ENCODE results near the gene OR2T34. TPM values are rescaled to one million over a fixed set of nuclear protein-coding genes. Genes with fewer than 3 reads are reported as not detected.
"Not testable (repeated sequence)": the region's sequence is repeated elsewhere in the genome, so short reads cannot be mapped to it uniquely, and the experiment has no call there.

Gene OR2T34
- total and polyA plus RNA-seq, 2 experiments from 2014 or later: not detected

GRCh38 chr1:248562672-248563071 lies 11.9 kb downstream of the OR2T34 start, which contains the start of gene OR2T29:
TSS of gene OR2T29 (minus strand) at chr1:248562772. CDS start at chr1:248559491, 3,281 bp downstream.
- H3K4me3 ChIP-seq; H3K36me3 ChIP-seq (ENCODE audit: low read depth); H3K27ac ChIP-seq; H3K4me2 ChIP-seq (ENCODE audit: unreplicated experiment); H3K4me1 ChIP-seq (ENCODE audit: insufficient read depth); DNase-seq; in situ Hi-C loops (cut with MboI); H3K79me2 ChIP-seq (ENCODE audit: insufficient read depth); H3K9me3 ChIP-seq (ENCODE audit: low read depth); H2AFZ ChIP-seq; H3K9ac ChIP-seq; H3F3A ChIP-seq (ENCODE audit: insufficient read depth); H3K27me3 ChIP-seq (replicated peaks; ENCODE audit: insufficient read depth); H4K20me1 ChIP-seq (ENCODE audit: insufficient read depth); H3K9me2 ChIP-seq (ENCODE audit: insufficient read depth): not testable (repeated sequence)
- 34 to 39% methylated on average over 3 of the region's 3 CpGs for WGBS, 2 experiments (ENCODE audit: low coverage in 1 of 2, low lambda C conversion rate in 2 of 2, missing lambda C conversion rate in 2 of 2)

GRCh38 chr1:248551027-248551426 lies 23.5 kb downstream of the OR2T34 start:
- in situ Hi-C loops (cut with MboI); H3K36me3 ChIP-seq (ENCODE audit: low read depth): not testable (repeated sequence)
- WGBS, 2 experiments (ENCODE audit: low coverage in 1 of 2, low lambda C conversion rate in 2 of 2, missing lambda C conversion rate in 2 of 2): no CpG with 5 or more reads among the region's 6 CpGs

GRCh38 chr1:248547383-248547782 lies 27.2 kb downstream of the OR2T34 start:
- H3K4me1 ChIP-seq (ENCODE audit: insufficient read depth); H3K79me2 ChIP-seq (ENCODE audit: insufficient read depth); H3K27ac ChIP-seq; H3F3A ChIP-seq (ENCODE audit: insufficient read depth); DNase-seq; H3K27me3 ChIP-seq (replicated peaks; ENCODE audit: insufficient read depth); H3K9me3 ChIP-seq (ENCODE audit: low read depth); H3K36me3 ChIP-seq (ENCODE audit: low read depth); H4K20me1 ChIP-seq (ENCODE audit: insufficient read depth); H2AFZ ChIP-seq; H3K4me3 ChIP-seq; H3K4me2 ChIP-seq (ENCODE audit: unreplicated experiment); in situ Hi-C loops (cut with MboI); H3K9me2 ChIP-seq (ENCODE audit: insufficient read depth); H3K9ac ChIP-seq: not testable (repeated sequence)
- no CpG with 5 or more reads among the region's 2 CpGs for WGBS, 2 experiments (ENCODE audit: low coverage in 1 of 2, low lambda C conversion rate in 2 of 2, missing lambda C conversion rate in 2 of 2)

More at GRCh38 chr1:248551027-248551426, 23.5 kb downstream of the OR2T34 start:
- H2AFZ ChIP-seq; DNase-seq; H3K9me3 ChIP-seq (ENCODE audit: low read depth); H3K4me1 ChIP-seq (ENCODE audit: insufficient read depth); H3K27me3 ChIP-seq (replicated peaks; ENCODE audit: insufficient read depth); H3F3A ChIP-seq (ENCODE audit: insufficient read depth); H3K4me3 ChIP-seq; H3K9me2 ChIP-seq (ENCODE audit: insufficient read depth); H3K27ac ChIP-seq; H3K9ac ChIP-seq; H3K79me2 ChIP-seq (ENCODE audit: insufficient read depth); H4K20me1 ChIP-seq (ENCODE audit: insufficient read depth); H3K4me2 ChIP-seq (ENCODE audit: unreplicated experiment): not testable (repeated sequence)

GRCh38 chr1:248537449-248537848 lies 37.1 kb downstream of the OR2T34 start:
- H2AFZ ChIP-seq; DNase-seq; H3K27me3 ChIP-seq (replicated peaks; ENCODE audit: insufficient read depth); H4K20me1 ChIP-seq (ENCODE audit: insufficient read depth); H3K4me3 ChIP-seq; H3K9ac ChIP-seq; H3K27ac ChIP-seq; H3K4me2 ChIP-seq (ENCODE audit: unreplicated experiment); H3K36me3 ChIP-seq (ENCODE audit: low read depth); H3K4me1 ChIP-seq (ENCODE audit: insufficient read depth); H3K79me2 ChIP-seq (ENCODE audit: insufficient read depth); in situ Hi-C loops (cut with MboI); H3K9me2 ChIP-seq (ENCODE audit: insufficient read depth); H3K9me3 ChIP-seq (ENCODE audit: low read depth); H3F3A ChIP-seq (ENCODE audit: insufficient read depth): not testable (repeated sequence)

Small RNA genes lying within 50 kb of the gene (small RNA-seq; reads per million reads assigned to genes)
- not detected for gene RF00019 (ENCODE audit: low read depth, low replicate concordance)

Other genes starting within 250 kb of the OR2T34 start
- gene OR14C36, start 226.0 kb downstream of the OR2T34 start, total RNA-seq (2014; rRNA removed; shearing (Covaris generic)): not detected in 2 replicates
- gene OR14C36, start 226.0 kb downstream of the OR2T34 start, polyA plus RNA-seq (2016; fragmentation: Nextera tagmentation; extraction: Ambion mirVana): not detected in 2 replicates
- gene OR2T4, start 213.1 kb downstream of the OR2T34 start, total RNA-seq (2014; rRNA removed; shearing (Covaris generic)): not detected in 2 replicates
- gene OR2T4, start 213.1 kb downstream of the OR2T34 start, polyA plus RNA-seq (2016; fragmentation: Nextera tagmentation; extraction: Ambion mirVana): not detected in 2 replicates
- not detected in 2 replicates for gene OR2T6, start 199.0 kb downstream of the OR2T34 start, total RNA-seq (2014; rRNA removed; shearing (Covaris generic))
- not detected in 2 replicates for gene OR2T6, start 199.0 kb downstream of the OR2T34 start, polyA plus RNA-seq (2016; fragmentation: Nextera tagmentation; extraction: Ambion mirVana)
- not detected in 2 replicates for gene OR2T1, start 171.7 kb downstream of the OR2T34 start, total RNA-seq (2014; rRNA removed; shearing (Covaris generic))
- gene OR2T1, start 171.7 kb downstream of the OR2T34 start, polyA plus RNA-seq (2016; fragmentation: Nextera tagmentation; extraction: Ambion mirVana): not detected in 2 replicates
- not detected in 2 replicates for gene OR2T2, start 129.1 kb downstream of the OR2T34 start, total RNA-seq (2014; rRNA removed; shearing (Covaris generic))
- not detected in 2 replicates for gene OR2T2, start 129.1 kb downstream of the OR2T34 start, polyA plus RNA-seq (2016; fragmentation: Nextera tagmentation; extraction: Ambion mirVana)
- gene OR2T3, start 101.4 kb downstream of the OR2T34 start, total RNA-seq (2014; rRNA removed; shearing (Covaris generic)): not detected in 2 replicates
- not detected in 2 replicates for gene OR2T3, start 101.4 kb downstream of the OR2T34 start, polyA plus RNA-seq (2016; fragmentation: Nextera tagmentation; extraction: Ambion mirVana)
- not detected in 2 replicates for gene OR2T5, start 86.2 kb downstream of the OR2T34 start, total RNA-seq (2014; rRNA removed; shearing (Covaris generic))
- gene OR2T5, start 86.2 kb downstream of the OR2T34 start, polyA plus RNA-seq (2016; fragmentation: Nextera tagmentation; extraction: Ambion mirVana): not detected in 2 replicates
- not detected in 2 replicates for gene OR2G6, start 66.7 kb downstream of the OR2T34 start, total RNA-seq (2014; rRNA removed; shearing (Covaris generic))
- not detected in 2 replicates for gene OR2G6, start 66.7 kb downstream of the OR2T34 start, polyA plus RNA-seq (2016; fragmentation: Nextera tagmentation; extraction: Ambion mirVana)
- gene OR2T29, start 12.0 kb downstream of the OR2T34 start, total RNA-seq (2014; rRNA removed; shearing (Covaris generic)): not detected in 2 replicates
- not detected in 2 replicates for gene OR2T29, start 12.0 kb downstream of the OR2T34 start, polyA plus RNA-seq (2016; fragmentation: Nextera tagmentation; extraction: Ambion mirVana)
- not detected in 2 replicates for gene OR2T10, start 22.9 kb upstream of the OR2T34 start, total RNA-seq (2014; rRNA removed; shearing (Covaris generic))
- not detected in 2 replicates for gene OR2T10, start 22.9 kb upstream of the OR2T34 start, polyA plus RNA-seq (2016; fragmentation: Nextera tagmentation; extraction: Ambion mirVana)
- gene OR2T11, start 60.3 kb upstream of the OR2T34 start, total RNA-seq (2014; rRNA removed; shearing (Covaris generic)): not detected in 2 replicates
- not detected in 2 replicates for gene OR2T11, start 60.3 kb upstream of the OR2T34 start, polyA plus RNA-seq (2016; fragmentation: Nextera tagmentation; extraction: Ambion mirVana)
- gene OR2T35, start 70.5 kb upstream of the OR2T34 start, total RNA-seq (2014; rRNA removed; shearing (Covaris generic)): not detected in 2 replicates
- not detected in 2 replicates for gene OR2T35, start 70.5 kb upstream of the OR2T34 start, polyA plus RNA-seq (2016; fragmentation: Nextera tagmentation; extraction: Ambion mirVana)
- not detected in 2 replicates for gene OR2T27, start 80.8 kb upstream of the OR2T34 start, total RNA-seq (2014; rRNA removed; shearing (Covaris generic))
- not detected in 2 replicates for gene OR2T27, start 80.8 kb upstream of the OR2T34 start, polyA plus RNA-seq (2016; fragmentation: Nextera tagmentation; extraction: Ambion mirVana)
- not detected in 2 replicates for gene OR14I1, start 128.0 kb upstream of the OR2T34 start, total RNA-seq (2014; rRNA removed; shearing (Covaris generic))
- gene OR14I1, start 128.0 kb upstream of the OR2T34 start, polyA plus RNA-seq (2016; fragmentation: Nextera tagmentation; extraction: Ambion mirVana): not detected in 2 replicates
- gene LYPD8, start 181.0 kb upstream of the OR2T34 start, total RNA-seq (2014; rRNA removed; shearing (Covaris generic)): not detected in 2 replicates
- not detected in 2 replicates for gene LYPD8, start 181.0 kb upstream of the OR2T34 start, polyA plus RNA-seq (2016; fragmentation: Nextera tagmentation; extraction: Ambion mirVana)